HG03039 (cell line): ENCODE measurements around the gene CNBP.
"Not testable (repeated sequence)": the region's sequence is repeated elsewhere in the genome, so short reads cannot be mapped to it uniquely, and the experiment has no call there.

Experiments used
- ATAC-seq: cut with Tn5 transposase; IDR thresholded peaks from one replicate; pipeline ENCODE4 v1.9.1; 2021; ENCODE audit warnings: mild to moderate bottlenecking, moderate library complexity; ENCODE audit not compliant: unreplicated experiment

CNBP gene

DNA sequence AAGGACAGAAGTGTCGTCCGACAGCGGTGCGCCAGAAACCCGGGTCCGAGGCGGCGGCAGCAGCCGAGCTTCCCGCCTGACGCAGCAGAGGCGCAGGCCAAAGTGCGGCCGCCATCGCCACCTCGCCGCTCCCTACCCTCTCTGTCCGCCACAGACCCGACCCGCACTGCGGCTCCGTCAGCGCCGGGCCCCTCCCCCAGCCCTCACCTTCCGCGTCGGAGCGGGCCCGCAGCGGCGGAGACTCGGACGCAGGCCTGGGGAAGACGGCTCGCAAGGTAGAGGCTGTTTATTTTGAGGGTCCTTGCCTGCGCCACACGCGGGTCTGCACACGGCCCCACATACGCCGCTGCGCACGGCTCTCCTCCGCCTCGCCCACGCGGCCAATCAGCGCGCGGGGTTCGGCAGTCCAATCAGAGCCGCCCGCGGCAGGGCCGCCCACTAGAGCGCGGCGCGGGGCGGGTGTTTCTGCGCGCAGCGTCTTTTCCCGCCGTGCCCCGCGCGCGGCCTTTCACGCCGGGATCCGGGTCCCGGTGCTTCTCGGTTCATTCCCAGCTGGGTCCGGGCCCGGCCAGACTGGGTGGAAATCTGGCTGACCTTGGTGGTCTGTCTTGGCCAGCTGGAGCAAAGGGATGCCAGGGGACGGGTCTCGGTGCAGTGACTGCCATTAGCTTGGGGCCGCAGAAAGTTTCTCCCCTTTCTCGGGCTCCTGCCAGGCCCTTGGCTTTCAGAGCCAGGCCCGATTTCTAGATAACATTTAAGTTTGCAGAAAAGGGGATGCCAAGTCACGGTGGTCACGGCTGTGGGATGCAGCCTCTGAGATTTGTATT is at the start of gene CNBP:
TSS of gene CNBP (minus strand) at position 328 of the 827 bp plus-strand sequence. CDS start 12,139 bp downstream, outside the sequence.
- ATAC-seq = peak; percentile 92

DNA sequence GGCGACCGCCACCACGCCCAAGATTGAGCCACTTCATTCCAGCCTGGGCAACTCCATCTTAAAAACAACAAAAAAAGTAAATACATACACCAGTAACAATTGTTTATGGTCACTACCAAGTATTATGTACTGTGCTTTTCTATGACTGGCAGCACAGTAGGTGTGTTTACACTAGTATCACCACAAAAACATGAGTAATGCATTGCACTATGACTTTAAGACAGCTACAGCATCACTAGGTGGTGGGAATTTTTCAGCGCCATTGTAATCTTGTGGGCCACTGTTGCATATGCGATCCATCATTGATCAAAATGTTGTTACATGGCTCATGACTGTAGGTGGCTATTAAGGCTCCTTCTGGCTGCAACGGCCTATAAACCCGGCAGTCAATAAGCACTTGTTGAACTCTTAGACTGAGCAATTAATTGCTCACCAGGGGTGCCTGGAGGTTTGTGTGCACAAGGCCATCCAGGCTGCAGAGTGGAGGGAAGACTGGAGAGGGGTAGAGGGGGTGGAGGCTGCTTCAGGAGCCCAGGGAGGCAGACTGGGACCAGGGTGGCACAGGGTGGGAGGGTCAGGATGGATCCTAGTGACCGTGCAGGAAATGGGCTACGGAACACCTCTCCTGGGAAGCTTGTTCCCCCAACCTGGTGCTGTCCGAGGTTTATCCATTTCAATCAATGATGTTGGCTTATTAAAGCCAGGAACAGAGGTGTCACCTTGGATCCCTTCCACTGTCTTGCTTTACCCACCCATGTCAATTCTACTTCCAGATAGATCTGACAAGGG is 47.8 kb upstream of the CNBP start:
- ATAC-seq = no peak

DNA sequence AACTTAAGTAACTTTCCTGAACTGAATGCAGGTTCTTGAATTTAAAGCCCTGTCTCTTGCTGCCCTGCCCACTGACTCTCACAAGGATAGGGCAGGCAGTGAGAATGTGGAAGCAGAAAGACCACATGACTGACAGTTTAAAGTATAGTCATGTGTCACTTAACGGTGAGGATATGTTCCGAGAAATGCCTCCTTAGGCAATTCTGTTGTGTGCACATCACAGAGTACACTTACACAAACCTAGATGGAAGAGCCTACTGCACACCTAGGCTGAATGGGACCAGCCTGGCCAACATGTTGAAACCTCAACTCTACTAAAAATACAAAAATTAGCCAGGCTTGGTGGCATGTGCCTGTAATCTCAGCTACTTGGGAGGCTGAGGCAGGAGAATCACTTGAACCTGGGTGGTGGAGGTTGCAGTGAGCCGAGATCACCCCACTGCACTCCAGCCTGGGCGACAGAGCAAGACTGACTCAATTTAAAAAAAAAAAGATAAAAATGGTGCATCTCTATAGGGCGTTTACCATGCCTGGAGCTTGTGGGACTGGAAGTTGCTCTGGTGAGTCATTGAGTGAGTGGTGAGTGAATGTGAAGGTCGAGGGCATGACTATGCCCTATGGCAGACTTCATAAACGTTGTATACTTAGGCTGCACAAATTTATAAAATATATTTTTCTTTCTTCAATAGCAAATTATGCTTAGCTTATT is 46.8 kb upstream of the CNBP start:
- ATAC-seq = no peak

DNA sequence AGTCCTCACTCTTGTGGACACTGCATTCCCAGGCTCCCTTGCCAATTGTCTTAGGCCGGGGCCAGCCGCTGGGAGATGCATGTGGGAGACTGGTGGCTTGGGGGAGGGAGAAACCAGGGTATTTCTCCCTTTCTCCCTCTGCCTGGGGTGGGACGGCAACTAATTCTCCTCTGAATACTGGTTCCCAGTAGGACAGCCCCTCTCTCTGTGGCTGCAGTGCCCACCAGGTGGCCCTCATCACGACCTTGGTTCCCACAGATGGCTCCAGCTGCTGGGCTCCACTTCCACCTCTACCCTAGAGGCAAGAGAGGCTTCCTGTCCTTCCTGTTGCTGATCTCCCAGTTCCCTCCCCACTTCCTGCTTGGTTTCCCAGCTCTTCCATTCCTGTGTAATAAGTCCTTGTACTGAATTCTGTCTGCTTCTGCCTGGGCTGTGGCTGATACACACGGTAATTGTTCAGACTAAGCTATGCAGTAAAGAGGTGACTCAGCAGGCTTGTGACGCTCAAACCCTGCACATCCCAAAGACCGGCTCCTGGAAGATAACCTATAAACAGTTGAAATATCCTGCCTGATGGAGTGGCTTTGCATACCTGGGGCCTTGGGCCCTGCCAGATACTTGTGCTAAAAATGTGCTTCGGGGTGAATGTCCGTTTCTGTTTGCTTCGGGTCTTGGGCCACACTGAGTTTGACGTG is 45.3 kb upstream of the CNBP start:
- no peak for ATAC-seq

DNA sequence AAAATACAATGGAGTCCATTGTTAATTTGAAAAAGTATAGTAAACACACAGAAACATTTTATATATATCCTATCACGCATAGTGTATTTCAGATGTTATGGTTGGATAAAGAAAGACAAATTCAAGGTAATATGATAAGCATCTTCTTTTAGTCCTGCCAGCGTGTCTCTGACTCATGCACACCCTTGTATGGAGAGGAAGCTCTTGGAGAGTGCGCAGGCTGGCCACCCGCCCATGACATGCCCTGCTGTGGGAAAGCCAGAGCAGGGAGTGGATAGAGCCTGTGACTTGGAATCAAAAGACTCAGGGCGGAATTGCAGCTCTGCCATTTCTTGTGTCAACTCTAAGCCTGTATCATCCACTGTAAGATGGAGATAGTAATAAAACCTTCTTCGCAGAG is 42.7 kb upstream of the CNBP start:
- no peak for ATAC-seq

DNA sequence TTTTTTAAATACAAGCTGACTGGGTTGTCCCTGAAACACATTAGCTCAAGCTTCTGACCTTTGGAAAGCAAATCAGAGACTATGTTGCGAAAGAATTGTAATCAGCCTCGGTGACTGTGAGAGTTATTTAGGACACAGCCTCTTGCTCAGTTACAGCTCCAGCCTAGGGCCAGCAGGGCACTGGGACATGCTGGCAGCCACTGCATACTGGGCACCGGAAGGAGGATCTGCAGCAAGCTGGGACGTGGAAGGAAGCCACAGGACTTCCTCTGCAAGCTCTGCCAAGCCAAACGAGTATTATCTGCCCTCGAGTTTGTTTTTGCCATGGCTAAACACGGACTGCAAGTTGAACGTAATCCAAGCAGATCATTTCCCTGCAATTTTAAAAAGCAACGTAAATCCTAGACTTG is 41.3 kb upstream of the CNBP start:
- ATAC-seq = no peak

DNA sequence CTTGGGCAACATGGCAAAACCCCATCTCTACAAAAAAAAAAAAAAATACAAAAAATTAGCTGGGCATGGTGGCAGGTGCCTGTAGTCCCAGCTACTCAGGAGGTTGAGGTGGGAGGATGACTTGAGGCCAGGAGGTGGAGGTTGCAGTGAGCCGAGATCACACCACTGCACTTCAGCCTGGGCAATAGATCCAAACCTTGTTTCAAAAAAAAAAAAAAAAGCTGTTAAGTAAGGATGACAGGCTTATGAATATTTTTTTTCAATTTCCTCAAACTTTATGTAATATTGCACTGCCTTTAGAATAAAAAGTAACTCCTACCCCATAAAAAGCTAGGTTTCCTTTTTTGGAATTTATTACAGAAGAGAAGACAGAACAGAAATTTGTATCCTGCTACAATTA is 40.7 kb upstream of the CNBP start:
- not testable (repeated sequence) for ATAC-seq

DNA sequence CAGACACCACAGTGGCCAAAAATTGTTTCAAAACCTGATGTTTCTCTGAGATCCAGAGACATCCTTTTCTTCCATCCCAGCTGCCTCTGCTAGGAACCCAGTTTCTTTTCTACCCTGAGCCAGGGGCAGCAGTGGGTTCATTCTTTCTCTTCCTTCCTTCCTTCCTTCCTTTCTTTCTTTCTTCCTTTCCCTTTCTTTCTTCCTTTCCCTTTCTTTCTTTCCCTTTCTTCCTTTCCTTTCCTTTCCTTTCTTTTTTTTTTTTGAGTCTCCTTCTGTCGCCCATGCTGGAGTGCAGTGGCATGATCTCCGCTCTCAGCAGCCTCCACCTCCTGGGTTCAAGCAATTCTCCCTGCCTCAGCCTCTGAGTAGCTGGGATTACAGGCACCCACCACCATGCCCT is 35.0 kb upstream of the CNBP start:
- no peak for ATAC-seq

DNA sequence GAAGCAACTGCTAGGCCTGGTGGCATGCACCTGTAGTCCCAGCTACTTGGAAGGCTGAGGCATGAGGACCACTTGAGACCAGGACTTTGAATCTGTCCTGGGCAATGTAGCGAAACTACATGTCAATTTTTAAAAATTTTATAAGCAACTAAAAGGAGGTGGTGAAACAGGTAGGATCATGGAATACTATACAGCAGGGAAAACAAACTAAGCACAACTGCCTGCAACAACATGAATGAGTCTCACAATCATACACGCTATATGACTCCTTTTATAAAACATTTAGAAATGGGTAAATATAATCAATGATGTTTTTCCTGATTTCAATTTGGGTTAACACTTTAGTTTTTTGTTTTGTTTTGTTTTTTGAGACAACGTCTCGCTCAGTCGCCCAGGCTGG is 29.5 kb upstream of the CNBP start:
- ATAC-seq = no peak

DNA sequence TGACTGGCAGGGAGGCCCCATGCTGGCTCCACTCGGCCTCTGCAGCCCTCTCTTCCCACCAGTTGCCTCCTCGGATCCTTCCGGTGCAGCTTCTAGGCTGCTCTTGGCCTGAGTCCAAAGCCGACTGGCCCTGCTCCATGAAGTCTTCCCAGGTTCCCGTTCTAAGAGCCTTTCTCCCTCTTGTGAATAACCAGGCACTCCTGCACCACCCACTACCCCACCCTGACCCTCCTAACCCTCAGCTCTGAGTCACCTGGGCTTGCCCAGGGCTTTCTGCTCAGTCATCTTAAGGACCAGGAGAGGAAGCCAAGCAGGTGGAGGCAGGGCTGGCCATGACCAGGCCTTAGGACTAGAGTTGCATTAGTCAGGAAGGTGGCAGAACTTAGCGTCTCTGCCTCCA is 28.1 kb upstream of the CNBP start:
- ATAC-seq = no peak

DNA sequence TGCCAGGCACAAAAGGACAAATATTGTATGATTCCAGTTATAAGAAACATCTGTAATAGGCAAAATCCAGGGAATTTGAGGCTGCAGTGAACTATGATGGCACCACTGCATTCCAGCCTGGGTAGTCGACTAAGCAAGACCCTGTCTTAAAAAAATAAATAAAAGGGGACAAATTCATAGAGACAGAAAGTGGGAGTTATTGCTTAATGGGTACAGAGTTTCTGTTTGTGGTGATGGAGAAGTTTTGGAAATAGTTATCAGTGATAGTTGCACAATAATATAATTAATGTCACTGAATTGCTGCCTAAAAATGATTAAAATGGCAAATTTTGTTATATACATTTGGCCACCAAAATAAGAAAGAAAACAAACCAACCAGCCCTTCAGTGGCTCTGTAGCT is 27.6 kb upstream of the CNBP start:
- no peak for ATAC-seq

DNA sequence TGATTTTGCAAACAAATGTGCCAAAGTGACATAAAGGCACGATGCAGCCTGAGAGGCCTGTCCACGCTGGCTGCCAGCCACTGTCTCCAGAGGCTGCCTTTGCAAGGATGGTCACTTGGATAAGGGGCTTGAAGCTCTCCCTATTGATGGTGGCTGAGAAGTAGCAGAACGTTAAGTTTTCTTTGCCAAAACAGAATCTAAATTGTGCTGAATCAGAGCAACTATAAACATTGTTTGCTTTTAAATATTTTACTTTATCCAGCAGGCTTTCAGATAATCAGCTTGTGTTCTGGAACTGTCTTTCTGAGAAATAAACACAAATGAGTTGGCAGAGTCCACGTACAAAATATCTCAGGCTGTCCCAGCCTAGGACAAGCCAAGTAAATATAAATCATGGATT is 23.8 kb upstream of the CNBP start:
- no peak for ATAC-seq

DNA sequence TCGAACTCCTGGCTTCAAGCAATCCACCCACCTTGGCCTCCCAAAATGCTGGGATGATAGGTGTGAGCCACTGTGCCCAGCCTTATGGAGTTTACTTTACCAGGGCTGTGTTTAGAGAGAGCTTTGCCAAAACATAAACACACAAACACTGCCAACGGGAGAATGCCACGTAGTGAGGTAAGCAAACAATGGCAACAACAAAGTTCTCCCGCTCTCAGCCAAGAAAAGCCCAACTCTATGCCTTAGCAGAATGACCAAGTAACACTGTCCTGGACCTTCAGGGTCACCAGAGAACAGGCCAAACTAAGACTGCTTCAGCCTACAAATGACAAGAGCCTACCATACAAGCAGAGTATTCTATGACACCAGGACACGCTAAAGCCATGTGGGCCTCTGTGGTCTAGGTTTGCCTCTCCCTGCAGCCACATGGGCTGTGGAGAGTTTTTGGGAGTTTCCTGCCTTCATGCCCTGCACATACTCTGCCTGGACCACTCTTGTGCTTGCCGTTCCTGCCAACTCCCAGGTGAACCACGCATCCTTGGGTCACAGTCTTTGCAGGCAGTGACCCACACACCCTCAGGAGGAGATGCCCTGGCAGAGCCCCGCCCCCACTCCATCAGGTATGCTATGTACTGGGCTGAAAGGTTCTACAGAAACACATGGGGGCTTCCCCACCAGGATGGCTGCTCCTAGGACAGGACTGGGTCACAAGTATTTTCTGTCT is 21.6 kb upstream of the CNBP start:
- ATAC-seq = no peak

DNA sequence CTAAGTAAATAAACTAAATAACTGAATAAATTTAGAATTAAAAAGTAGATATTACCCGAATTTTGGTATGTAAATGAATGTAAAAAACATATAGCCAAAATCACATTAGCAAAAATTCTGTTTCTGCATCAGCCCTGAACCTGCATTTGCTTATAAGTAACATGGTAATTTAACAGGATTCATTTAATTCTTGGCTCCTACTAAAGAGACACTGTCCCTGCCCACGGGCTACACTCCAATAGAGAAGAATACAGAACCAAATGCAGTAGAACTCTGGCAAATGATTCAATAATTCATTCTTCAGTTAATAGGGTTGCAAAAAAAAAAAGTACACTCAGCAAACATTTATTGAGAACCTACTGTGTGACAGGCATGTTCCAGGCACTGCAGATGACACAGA is 20.8 kb upstream of the CNBP start:
- ATAC-seq = no peak

DNA sequence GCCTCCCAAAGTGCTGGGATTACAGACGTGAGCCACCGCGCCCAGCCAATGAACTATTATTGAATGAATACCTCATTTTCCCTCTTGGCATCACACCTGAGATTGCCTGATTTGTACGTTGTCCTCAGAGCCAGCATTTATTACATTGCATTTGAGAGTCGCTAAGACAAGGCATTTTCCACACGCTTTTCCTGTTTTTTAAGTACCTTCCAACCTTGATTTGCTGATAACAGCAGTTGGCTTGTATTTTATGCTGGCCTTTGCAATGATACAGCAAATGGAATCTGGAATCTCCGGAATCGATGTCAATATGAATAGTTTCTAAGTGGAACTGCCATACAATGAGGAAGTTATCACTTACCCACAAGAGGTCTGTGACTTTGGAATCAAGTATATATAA is 15.7 kb upstream of the CNBP start:
- no peak for ATAC-seq

DNA sequence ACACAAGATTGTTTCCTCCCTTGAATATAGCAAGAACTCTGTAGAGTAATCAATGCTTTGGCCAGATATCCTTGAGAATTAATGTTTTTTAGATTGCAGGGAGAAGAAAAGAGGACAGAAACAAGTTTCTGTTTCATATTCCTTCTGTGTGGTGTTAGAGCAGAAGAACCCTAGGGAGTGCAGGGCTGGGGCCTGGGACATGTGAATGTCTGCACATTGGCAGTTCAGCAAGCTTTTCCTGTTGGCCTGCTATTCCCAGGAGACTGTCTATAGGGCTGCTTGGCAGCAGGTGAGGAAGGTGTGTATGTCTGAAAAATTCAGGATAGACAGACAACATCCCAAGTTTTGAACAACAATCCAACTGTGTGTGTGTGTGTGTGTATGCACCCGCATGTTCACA is 13.6 kb upstream of the CNBP start:
- no peak for ATAC-seq

DNA sequence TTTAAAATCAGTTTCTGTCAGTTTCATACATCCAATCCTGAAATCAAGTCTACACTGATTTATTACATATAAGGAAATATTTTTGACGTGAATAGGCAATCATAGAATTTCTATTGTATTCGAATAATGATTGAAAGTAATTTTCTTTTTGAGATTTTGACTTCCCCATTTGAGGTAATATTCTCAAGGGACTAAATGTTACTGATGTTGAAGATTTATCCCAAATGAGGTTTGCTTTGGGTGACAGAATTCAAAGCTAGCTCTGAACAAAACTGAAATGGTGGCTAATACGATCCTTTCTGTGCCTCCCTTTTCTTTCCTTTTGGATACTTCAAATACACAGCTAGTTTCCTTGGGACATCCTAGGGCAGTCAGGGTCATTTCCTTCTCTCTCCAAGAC is 12.9 kb upstream of the CNBP start:
- ATAC-seq = no peak

DNA sequence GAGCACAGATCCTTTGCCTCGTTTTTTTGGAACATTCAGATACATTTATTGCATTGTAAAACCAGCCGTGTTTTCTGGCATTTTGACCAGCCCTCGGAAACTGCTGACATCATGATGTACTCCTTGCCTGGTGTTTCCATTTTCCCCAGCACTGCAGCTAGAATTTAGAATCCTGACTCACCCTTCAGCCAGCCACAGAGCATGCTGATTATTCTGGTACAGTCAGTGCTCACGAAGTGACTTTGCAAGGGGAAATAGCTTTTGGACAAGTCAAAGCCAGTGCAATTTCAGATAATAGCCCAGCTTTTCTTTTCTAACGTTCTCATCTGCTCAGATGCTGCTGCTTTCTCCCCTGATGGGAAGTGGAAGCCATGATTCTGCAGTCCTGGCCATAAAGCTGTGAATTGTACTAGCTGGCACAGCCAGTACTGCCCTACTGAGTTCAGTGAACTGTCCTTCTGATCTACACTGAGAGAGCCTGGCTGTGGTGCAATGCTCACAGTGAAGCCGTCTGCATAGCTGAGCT is 12.1 kb upstream of the CNBP start:
- no peak for ATAC-seq

DNA sequence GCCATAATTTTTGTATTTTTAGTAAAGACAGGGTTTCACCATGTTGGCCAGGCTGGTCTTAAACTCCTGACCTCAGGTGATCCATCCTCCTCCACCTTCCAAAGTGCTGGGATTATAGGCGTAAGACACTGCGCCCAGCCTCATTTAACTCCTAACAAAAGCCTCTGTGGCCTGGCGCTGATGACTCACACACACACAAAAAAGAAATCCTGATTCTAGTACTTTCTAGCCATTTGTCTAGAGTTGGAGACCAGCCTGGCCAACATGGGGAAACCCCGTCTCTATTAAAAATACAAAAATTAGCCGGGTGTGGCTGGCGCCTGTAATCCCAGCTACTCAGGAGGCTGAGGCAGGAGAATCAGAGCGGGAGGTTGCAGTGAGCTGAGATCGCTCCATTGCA is 6.1 kb upstream of the CNBP start:
- not testable (repeated sequence) for ATAC-seq

DNA sequence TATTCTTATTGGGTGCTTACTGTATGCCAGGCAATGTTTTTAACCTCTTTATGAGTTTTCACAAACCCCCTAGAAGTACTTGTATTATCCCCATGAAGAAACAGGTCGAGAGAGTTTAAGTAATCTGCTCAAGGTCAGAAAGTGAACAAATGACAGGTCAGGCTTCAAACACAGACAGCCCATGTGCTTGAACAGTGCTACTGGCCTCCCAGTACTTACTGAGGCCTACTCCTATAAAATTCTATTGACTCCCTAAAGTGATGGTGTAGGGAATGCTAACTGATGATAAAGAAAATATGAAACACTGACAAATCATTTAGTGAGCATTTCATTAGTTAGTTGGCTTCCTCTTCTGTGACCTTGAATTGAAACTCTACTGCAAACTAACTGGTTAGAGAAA is 4.2 kb upstream of the CNBP start:
- ATAC-seq = no peak
